Activated CD4-positive, alpha-beta T cell treated with anti-CD3 and anti-CD28 coated beads for 24 hours (primary cell): ENCODE measurements around the gene IGFN1.

Source experiments
- DNase-seq, 2 donors: peaks; one replicate each; pipeline ENCODE4 v3.0.0-alpha.2; 2020; ENCODE audit warnings: low read depth in 2 of 2

Gene IGFN1

DNA sequence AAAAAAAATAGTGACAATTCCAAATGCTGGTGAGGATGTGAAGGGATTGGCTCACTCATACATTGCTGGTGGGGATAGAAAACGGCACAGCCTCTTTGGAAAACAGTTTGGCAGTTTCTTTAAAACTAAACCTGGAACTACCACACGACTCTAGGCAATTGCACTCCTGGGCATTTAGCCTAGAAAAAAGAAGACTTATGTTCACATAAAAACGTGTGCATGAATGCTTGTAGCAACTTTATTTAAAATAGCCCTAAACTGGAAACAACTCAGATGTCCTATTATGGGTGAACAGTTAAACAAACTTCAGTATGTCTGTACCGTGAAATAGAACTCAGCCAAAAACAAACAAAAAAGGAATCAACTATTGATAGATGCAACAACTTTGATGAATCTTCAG, 26.9 kb upstream of the IGFN1 start:
- no peak for DNase-seq

GRCh38 chr1:201164645-201165044, 26.0 kb upstream of the IGFN1 start:
- no peak for DNase-seq

DNA sequence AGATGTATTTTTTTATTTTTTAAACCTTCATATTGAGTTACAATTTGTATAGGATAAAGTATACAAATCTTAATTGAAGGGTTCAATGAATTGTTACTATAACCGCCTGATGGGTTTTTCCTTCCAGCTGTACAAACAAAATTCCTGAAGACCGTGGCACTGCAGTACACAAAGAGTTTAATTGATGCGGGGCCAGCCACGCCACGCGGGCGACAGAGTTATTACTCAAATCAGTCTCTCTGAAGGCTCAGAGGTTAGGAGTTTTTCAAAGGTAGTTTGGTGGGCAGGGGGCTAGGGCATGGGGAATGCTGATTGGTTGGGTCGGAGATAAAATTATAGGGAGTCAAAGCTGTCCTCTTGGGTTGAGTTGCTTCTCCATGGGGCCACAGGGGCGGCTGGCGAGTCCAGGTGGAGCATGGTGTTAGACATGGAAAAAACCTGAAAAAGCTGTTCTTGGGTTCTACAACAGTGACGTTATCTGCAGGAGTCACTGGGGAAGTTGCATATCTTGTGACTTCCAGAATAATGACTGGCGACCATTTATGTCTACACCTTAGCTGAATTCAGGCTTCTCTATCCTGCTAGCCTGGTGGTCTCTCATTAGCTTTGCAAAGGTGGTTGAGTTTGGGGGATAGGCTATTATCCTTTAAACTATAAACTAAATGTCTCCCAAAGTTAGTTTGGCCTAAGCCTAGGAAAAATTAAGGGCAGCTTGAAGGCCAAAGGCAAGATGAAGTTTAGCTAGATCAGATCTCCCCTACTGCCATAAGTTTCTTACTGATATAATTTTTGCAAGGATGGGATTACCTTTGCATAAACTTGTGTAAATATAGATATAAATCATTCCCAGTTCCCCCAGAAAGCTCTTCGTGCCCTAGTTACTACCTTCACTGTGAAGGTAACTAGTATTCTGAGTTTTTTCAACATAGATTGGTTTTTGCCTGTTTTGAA, 23.3 kb upstream of the IGFN1 start:
- DNase-seq: no peak

DNA sequence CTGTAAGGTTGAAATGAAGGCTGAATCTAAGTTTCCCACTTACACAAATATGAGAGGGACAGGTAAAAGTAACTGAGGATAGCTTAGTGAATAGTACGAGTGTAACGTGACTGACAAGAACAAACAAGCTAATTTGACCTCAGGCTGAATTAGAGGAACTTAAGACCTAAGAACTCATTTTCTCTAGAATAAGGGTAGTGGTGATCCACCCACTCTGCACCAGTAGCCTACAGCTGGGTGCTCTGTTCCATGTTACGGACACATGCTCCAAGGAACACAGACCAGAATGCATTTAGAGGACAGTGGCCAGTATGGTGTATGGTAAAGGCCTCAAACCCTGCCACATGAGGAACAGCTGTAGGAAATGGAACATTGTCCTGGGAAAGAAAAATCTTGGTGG, 21.4 kb upstream of the IGFN1 start:
- DNase-seq: no peak

DNA sequence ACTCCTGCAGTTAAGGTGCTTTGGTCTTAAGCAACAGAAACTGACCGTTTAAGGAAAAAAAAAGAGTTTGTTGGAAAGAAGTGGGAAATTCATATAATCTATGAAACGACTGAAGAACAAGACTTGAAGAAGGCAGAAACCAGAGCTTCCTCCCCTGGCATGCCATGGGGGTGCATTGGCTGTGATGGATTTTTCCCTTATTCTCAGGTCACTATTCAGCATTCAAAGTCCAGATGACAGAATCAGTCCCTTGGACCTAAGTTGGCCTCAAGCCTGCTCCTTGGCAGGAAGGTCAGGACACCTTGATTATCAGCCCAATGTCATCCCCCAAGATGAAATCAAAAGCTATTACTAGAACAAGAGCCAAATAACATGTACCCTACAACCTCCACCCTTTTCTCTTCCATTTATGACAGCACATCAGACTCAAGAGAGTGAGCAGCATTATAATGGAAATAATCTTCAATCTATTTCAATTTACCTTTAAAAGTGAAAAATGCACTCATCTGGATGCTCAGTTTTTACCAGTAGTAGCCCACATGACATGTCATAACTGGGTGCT, 20.6 kb upstream of the IGFN1 start:
- DNase-seq: no peak

GRCh38 chr1:201170533-201171062, 20.0 kb upstream of the IGFN1 start:
- DNase-seq: peak; percentile 52 to 67

DNA sequence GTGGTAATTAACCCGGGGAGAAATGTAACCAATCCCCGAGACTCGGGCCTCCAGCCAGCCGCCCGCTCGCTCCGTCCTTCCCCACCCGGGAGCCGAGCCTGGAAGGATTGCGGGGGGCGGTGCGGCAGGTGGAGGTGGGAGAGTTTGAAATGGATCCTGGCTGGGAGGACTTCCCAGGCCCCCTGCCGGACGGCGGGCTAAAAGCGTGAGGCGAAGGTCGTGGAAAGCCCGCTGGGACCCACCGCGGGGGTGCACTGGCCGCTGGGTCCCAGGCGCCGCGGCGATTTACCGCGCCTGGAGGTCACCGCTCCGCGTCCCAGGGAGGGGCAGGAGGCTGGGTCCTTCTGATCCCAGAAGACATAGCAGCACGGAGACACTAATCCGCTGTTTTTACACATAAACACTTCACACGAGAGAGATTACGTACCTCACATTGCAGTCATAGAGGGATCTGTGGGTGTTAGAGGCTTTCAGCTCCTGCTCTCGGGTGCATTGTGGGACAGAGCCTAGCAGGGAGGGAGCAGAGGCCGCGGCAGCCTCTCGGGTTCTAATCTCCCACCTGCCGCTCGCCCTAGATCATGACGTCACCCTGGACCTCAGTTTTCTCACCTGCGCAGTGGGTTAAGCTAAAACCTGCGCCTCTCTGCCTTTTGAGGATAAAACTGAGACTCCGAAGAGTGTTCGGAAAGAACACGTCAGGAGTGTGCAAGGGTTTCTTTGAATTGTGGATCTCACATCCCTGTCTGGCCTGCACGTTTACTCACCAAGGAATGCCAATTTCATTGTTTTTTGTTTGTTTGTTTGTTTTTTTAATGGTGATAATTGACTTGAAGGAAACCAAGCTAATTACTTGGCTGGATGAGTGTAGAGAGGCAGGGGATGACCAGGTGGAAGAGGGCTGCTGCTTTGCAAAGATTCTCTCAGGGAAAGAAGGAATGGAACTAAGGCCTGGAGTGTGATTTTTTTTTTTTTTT, 19.3 kb upstream of the IGFN1 start:
- DNase-seq: peak; percentile 35 to 41

DNA sequence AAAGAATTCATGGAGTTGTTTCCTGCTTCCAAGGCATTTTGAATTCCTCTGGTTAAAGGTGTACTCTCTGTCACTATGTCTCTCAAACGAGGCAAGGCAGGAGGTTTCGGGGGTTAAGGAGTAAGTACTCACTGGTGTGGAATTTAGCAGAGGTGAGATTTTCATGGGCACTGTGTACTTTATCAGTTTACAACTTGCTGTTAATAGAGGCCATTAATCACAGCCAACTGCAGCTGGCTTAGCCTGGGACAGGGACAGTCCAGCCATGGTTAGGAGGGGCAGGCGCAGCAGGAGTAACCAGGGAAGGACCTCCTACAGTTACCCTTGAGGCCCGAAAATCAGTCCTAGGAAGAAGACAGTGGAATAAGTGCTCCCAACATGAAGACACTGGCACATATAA, 18.3 kb upstream of the IGFN1 start:
- no peak for DNase-seq

DNA sequence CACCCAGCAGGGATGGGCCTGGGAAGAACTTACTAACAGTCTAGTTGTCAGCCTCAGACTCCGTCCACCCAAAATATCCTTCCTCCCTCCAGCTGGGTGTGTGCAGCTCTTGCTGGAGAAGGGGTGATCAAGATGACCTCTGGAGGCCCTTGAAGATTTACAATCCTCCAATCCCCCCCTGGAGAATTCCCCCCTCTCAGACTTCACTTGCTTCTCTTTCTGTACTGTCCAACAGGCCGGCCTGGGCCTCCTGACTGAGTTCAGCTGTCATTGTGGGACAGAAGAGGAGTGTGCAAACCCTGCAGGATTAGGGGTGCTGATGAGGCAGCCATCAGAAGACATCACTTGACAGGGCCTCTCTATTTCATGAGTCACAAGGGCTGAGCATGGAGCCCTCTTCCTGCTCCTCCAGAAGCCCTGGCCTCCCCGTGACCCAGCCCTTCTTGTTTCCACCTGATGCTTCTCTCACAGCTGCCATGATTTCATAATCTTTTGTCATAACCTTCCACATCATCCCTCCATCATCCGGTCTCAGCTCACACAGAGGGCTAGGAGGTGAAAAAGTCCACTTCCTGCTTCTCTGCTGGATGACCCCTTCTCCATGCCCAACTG, 17.5 kb upstream of the IGFN1 start:
- DNase-seq: no peak

- DNase-seq: no peak
Measured at GRCh38 chr1:201173736-201174135, 16.9 kb upstream of the IGFN1 start.

DNA sequence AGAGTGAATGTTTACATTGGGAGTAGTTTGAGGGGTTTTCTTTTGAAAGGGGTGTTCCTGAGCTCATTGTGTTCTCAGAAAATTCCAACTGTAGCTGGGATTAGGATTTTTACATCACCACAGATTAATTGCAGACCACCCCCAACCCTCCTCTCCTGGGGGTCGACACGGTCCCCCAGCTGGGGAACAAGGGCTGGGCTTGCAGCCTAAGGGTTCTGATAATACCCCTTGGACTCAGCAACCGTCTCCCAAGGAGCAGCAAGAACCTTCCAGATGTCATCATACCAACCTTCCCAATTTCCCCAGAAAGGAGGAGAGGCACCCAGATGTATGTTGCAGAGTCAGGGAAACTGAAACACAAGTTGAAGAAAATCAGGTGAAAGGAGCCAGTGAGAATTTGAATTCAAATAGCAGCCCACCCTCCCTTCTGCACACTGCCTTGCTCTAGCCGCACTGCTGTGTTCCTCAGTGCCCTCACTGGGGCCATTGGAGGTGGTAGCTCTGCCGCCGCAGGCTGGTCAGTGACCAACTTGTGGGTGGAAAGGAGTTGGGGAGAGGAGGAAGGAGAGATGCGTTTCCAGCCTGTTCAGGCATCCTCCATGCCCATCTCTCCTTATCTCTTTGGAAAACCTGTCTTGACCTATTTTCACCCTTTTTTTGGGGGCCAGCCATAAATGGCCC, 14.7 kb upstream of the IGFN1 start:
- DNase-seq: no peak

DNA sequence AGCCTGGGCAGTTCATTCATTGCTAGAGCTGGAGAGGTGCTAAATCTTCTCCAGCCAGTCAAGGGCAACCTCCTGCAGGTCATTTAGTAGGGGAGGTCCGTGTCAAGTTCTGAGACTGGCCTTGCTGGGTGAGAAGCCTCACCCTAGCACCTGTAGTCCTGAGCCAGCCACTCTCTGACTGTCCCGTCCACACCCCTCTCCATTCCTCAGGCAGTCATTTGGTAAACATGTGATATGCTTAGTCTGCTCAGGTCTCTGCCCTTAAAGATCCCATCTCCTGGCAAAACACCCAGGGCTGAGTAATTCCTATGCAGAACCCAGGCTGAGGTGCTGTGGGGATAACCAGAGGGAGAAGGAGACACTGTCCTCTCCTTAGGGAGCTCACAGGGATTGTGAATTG, 13.7 kb upstream of the IGFN1 start:
- DNase-seq: no peak

GRCh38 chr1:201178718-201179117, 11.9 kb upstream of the IGFN1 start:
- DNase-seq: no peak

GRCh38 chr1:201180141-201180540, 10.5 kb upstream of the IGFN1 start:
- DNase-seq: no peak

GRCh38 chr1:201180901-201181300, 9.7 kb upstream of the IGFN1 start:
- DNase-seq: no peak

DNA sequence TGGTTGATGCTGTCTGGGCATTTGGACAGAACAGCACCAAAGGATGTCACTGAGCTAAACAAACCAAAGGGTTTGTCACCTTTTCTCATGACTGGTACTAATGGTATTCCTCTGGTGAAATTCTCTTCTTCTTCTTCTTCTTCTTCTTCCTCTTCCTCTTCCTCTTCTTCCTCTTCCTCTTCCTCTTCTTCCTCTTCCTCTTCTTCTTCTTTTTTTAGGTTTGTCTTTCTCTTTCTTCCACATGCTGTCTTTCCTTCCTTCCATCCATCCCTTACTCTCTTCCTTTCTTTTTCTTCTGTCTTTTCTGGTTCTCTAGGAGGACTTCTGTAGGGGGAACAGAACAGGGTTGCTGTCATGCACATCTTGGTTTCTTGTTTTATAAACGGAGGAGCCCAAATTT, 9.3 kb upstream of the IGFN1 start:
- no peak for DNase-seq

DNA sequence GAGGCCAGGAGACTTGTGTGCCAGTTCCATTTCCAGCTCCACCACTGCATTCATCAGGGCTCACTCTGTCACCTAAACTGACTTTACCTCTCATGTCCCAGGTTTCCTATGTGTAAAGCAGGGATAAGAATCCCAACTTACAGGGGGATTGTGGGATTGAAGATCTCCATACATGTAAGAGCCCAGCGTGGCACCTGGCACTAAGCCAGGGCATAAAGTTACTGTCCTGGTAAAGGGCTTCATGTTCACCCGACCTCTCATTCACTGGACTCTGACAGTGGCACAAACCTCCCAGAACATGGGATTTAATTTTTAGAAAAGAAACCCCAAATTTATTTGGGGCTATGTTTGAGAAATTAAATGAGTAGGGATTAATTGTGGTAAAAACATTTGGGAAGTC, 8.9 kb upstream of the IGFN1 start:
- no peak for DNase-seq

GRCh38 chr1:201183209-201183608, 7.4 kb upstream of the IGFN1 start:
- no peak for DNase-seq

DNA sequence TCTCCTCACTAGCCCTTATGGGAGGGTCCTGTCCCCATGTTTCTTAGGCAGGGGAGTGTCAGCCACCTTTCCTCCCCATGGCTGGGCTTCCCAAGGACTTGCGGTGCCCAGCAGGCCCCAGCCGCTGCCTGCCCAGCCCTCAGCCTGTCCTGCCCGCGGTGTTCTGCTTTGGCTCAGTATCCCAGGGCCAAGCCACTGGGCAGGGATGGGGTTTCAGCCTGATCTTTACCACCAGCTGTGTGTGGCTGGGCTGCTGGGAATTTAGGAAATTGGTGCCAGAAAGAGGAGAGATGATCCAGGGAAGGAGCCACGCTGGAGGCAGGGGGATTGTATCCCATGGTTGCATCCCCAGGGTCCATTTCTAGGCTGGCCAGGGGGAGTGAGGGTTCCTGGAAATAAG, 6.9 kb upstream of the IGFN1 start:
- DNase-seq: no peak

DNA sequence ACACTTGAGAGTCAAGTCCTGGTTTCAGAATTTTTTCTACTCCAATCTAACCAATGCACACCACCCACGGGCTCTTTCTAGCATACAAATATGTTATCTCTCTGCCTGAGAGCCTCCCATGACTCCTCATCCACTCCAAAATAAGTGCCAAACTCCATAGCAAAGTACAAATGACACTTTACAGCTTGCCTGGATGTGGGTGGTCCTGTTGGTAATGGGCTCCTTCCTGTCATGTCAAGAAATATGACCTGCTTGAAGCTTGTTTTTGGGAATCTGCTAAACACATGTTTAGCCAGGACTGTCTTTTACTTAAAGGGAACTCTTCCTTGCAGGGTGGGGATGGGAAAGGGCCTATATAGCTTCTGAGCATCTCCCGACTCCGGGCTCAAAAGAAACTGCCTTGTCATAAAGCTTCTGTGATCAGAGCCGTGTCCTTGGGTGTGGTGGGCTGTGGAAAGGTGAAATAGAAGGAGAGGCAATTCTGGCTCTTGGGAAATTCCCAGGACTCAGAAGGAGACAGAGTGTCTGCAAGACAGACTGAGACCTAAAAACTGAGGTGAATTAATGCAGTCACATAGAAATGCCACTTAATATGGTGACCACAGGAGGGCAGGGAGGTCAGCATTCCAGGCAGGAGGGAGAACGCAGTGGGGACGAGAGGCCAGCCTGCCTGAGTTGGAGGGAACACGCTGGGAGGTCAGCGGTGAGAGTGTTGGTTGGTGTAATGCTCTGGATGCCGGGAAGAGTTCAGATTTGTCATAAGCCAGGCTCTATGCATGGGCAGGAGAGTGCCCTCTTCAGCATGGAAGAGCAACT, 6.1 kb upstream of the IGFN1 start:
- DNase-seq: no peak
